Left renal cortex interstitium (tissue), 4 donors: ENCODE measurements around the gene NR2C1. TPM values are rescaled to one million over a fixed set of nuclear protein-coding genes. Genes with fewer than 3 reads are reported as not detected.

Experiments used
- DNase-seq, 4 donors: peaks; one replicate each; pipeline ENCODE4 v3.0.0-alpha.2; 2013; ENCODE audit warnings: low read depth in 4 of 4, low spot score in 2 of 4, missing footprints in 1 of 4
- polyA plus RNA-seq, 4 donors: library from polyadenylated mRNA; unstranded; fragments of 120-200 nt; gene quantifications; one replicate each; pipeline ENCODE4 v1.2.1, GENCODE V29; 2013; ENCODE audit not compliant: insufficient read length in 4 of 4

Gene NR2C1
- polyA plus RNA-seq, 4 donors = 54.7 to 86.8 (median 72.3) TPM

GRCh38 chr12:95088379-95088778, 15.0 kb upstream of the NR2C1 start:
- no peak for DNase-seq

- DNase-seq = no peak
These were observed 12.2 kb upstream of the NR2C1 start for GRCh38 chr12:95085612-95086011.

GRCh38 chr12:95083938-95084337, 10.5 kb upstream of the NR2C1 start:
- DNase-seq = peak in 1 of 4 donors; percentile 29

- DNase-seq = no peak
These were observed 10.1 kb upstream of the NR2C1 start for GRCh38 chr12:95083471-95083870.

- DNase-seq = no peak
These were observed 3.9 kb upstream of the NR2C1 start for GRCh38 chr12:95077341-95077740.

GRCh38 chr12:95074766-95075165, 1.3 kb upstream of the NR2C1 start:
- no peak for DNase-seq

- DNase-seq = no peak
These were observed 491 bp upstream of the NR2C1 start for GRCh38 chr12:95073698-95074520.

GRCh38 chr12:95070378-95070777, 3.0 kb downstream of the NR2C1 start:
- DNase-seq = no peak

- DNase-seq = no peak
These were observed 7.1 kb downstream of the NR2C1 start for GRCh38 chr12:95066091-95066855.

GRCh38 chr12:95060951-95061350, 12.5 kb downstream of the NR2C1 start:
- no peak for DNase-seq

GRCh38 chr12:95059984-95060383, 13.4 kb downstream of the NR2C1 start:
- DNase-seq = no peak

- no peak for DNase-seq
These were observed 16.0 kb downstream of the NR2C1 start for GRCh38 chr12:95057424-95057823.

GRCh38 chr12:95055057-95055456, 18.4 kb downstream of the NR2C1 start:
- DNase-seq = no peak

- no peak for DNase-seq
These were observed 19.2 kb downstream of the NR2C1 start for GRCh38 chr12:95054206-95054605.

- no peak for DNase-seq
These were observed 22.2 kb downstream of the NR2C1 start for GRCh38 chr12:95051241-95051640.

- no peak for DNase-seq
These were observed 35.5 kb downstream of the NR2C1 start for GRCh38 chr12:95037906-95038305.

- DNase-seq = no peak
These were observed 38.7 kb downstream of the NR2C1 start for GRCh38 chr12:95034750-95035149.

GRCh38 chr12:95022477-95022876, 50.9 kb downstream of the NR2C1 start:
- DNase-seq = no peak

- DNase-seq = no peak
These were observed 55.9 kb downstream of the NR2C1 start for GRCh38 chr12:95017482-95017881.

- no peak for DNase-seq
These were observed 57.3 kb downstream of the NR2C1 start for GRCh38 chr12:95016120-95016519.

GRCh38 chr12:95014554-95014953, 58.9 kb downstream of the NR2C1 start:
- DNase-seq = no peak

- DNase-seq = no peak
These were observed 67.2 kb downstream of the NR2C1 start for GRCh38 chr12:95006206-95006605.
